ENCODE data around the gene HARBI1. TPM values are rescaled to one million over a fixed set of nuclear protein-coding genes. Genes with fewer than 3 reads are reported as not detected.

The HARBI1 gene
- total RNA-seq, 1 experiment from 2014 or later: 6.3 TPM

- H3K27me3 Mint-ChIP-seq (ENCODE audit: low read depth): no peaks in the 10 kb centered on the region
- Histone ChIP-seq H3K23ac (ENCODE audit: insufficient read length, low read depth, low read length) (no peak overlapping the region), H3K14ac (ENCODE audit: insufficient read depth, low read length) (no peak overlapping the region), H2BK20ac (ENCODE audit: low read depth, low read length, poor library complexity, severe bottlenecking) (no peak overlapping the region), H3K4me2 (ENCODE audit: insufficient read depth, insufficient read length, low read length) (no peak overlapping the region), H2BK15ac (ENCODE audit: low read depth, low read length) (no peak overlapping the region), H3K18ac (ENCODE audit: insufficient read length, low read depth, low read length) (no peak overlapping the region), H3K27me3 (ENCODE audit: insufficient read depth, low read length) (no peaks in the 10 kb centered on the region), H3K4me1 (ENCODE audit: insufficient read depth, low read length) (no peaks in the 10 kb centered on the region), H3K79me1 (ENCODE audit: insufficient read depth, low read depth, low read length, poor library complexity, severe bottlenecking) (no peaks in the 10 kb centered on the region), H3K27ac (ENCODE audit: insufficient read length, low read depth, low read length) (no peak overlapping the region), H2AK5ac (ENCODE audit: insufficient read length, low read length) (no peak overlapping the region), H3K79me2 (ENCODE audit: insufficient read depth, low read length) (no peaks in the 10 kb centered on the region), H4K5ac (ENCODE audit: insufficient read length, low read depth, low read length) (no peak overlapping the region), H3K23me2 (ENCODE audit: insufficient read length, low read depth, low read length, poor library complexity, severe bottlenecking) (no peaks in the 10 kb centered on the region), H3T11ph (ENCODE audit: low read length) (no peak overlapping the region), H4K91ac (ENCODE audit: insufficient read length, low read depth, low read length) (no peak overlapping the region), H3K9me3 (ENCODE audit: control insufficient read depth, low read depth, low read length) (no peaks in the 10 kb centered on the region), H3K4ac (ENCODE audit: low read depth, low read length) (no peak overlapping the region), H2AFZ (ENCODE audit: low read length) (no peak overlapping the region), H3K56ac (ENCODE audit: insufficient read length, low read depth, low read length) (no peak overlapping the region), H3K9ac (ENCODE audit: extremely low read depth, insufficient read length, low read length) (no peak overlapping the region), H4K8ac (replicated peaks; ENCODE audit: insufficient read length, low read depth, low read length) (no peak overlapping the region), H2BK5ac (ENCODE audit: insufficient read length, low read length) (no peak overlapping the region), H2BK120ac (ENCODE audit: low read depth, low read length, poor library complexity, severe bottlenecking) (no peak overlapping the region), H2BK12ac (ENCODE audit: insufficient read length, low read depth, low read length) (no peak overlapping the region), H4K20me1 (ENCODE audit: control insufficient read depth, insufficient read depth, insufficient read length) (no peaks in the 10 kb centered on the region)
- no peak for DNase-seq
- H3K27ac Mint-ChIP-seq: no peak overlapping the region
- TF ChIP-seq CTCF (conservative IDR thresholded peaks at IDR 0.05): no peak
- no peaks in the 10 kb centered on the region for H3K9me3 Mint-ChIP-seq
- no peak overlapping the region for H3K4me3 Mint-ChIP-seq
- peaks cover 0 to 2% (median 0%) of the 10 kb centered on the region in 3 experiments; a peak in 2 of 7 replicates for H3K36me3 Mint-ChIP-seq (ENCODE audit: insufficient read depth in 1 of 3, low read depth in 3 of 3)
- no peaks in the 10 kb centered on the region for H3K4me1 Mint-ChIP-seq
- WGBS (ENCODE audit: extremely low coverage, insufficient read length, low lambda C conversion rate): no CpG with 5 or more reads among the region's 3 CpGs
Measured at GRCh38 chr11:46600194-46600960, 16.6 kb downstream of the HARBI1 start.
